Measurements from ENCODE around the gene HOXB5. TPM values are rescaled to one million over a fixed set of nuclear protein-coding genes. Genes with fewer than 3 reads are reported as not detected.

The HOXB5 gene
- total RNA-seq: under 1 TPM in 1 of 2 experiments, not detected in 1; 0.16 TPM

GRCh38 chr17:48593126-48593829 lies at the start of gene HOXB5:
HOXB5 (minus strand) TSS chr17:48593779; CDS start chr17:48593682, 97 bp downstream.
- no peaks in the 10 kb centered on the region for H3K36me3 Mint-ChIP-seq
- no peaks in the 10 kb centered on the region for H3K9me3 Mint-ChIP-seq (ENCODE audit: low read depth)
- ATAC-seq: peak; percentile 31
- peak within 1 kb of the TSS; percentile 73 for H3K4me3 Mint-ChIP-seq
- CTCF ChIA-PET: interaction anchor here (0.6 to 5.9 kb wide), 68 partner anchors 10 to 575 kb away, joined by 3 to 40 read pairs (median 4); partner anchors contain the start of genes HOXB7, HOXB9 and PRAC2
- DNase-seq: peak; percentile 52
- no peak within 1 kb of the TSS for H3K27ac Mint-ChIP-seq
- peaks cover 38% of the 10 kb centered on the region for H3K4me1 Mint-ChIP-seq
- H3K27me3 Mint-ChIP-seq: peaks cover 85% of the 10 kb centered on the region

- Mint-ChIP-seq H3K36me3 (peaks cover 8% of the 10 kb centered on the region), H3K4me3 (no peak overlapping the region), H3K27me3 (peaks cover 88% of the 10 kb centered on the region), H3K9me3 (ENCODE audit: low read depth) (no peaks in the 10 kb centered on the region), H3K4me1 (peaks cover 47% of the 10 kb centered on the region), H3K27ac (no peak overlapping the region)
- ATAC-seq: no peak
- CTCF ChIA-PET: interaction anchor here (1.2 to 13.1 kb wide), 3 partner anchors 11 to 41 kb away, joined by 3 to 190 read pairs (median 7); partner anchors contain the start of gene HOXB9
- no peak for DNase-seq
These were observed 49.5 kb upstream of the HOXB5 start for GRCh38 chr17:48642843-48643696.

- peaks cover 91% of the 10 kb centered on the region for H3K27me3 Mint-ChIP-seq
- no peaks in the 10 kb centered on the region for H3K9me3 Mint-ChIP-seq (ENCODE audit: low read depth)
- peaks cover 8% of the 10 kb centered on the region for H3K36me3 Mint-ChIP-seq
- no peak for ATAC-seq
- H3K27ac Mint-ChIP-seq: no peak overlapping the region
- H3K4me1 Mint-ChIP-seq: peaks cover 42% of the 10 kb centered on the region
- CTCF ChIA-PET: interaction anchor here (1.3 to 13.1 kb wide), 2 partner anchors 19 to 41 kb away, joined by 3 to 190 read pairs; partner anchors contain the start of gene HOXB9
- H3K4me3 Mint-ChIP-seq: peak overlapping the region; percentile 36
- DNase-seq: no peak
These were observed 48.7 kb upstream of the HOXB5 start for GRCh38 chr17:48642059-48642842.

- H3K27me3 Mint-ChIP-seq: peaks cover 95% of the 10 kb centered on the region
These were observed 48.0 kb upstream of the HOXB5 start for GRCh38 chr17:48641541-48642058.

GRCh38 chr17:48640858-48641180 lies 47.2 kb upstream of the HOXB5 start:
- CTCF ChIA-PET: interaction anchor here (1.1 to 13.1 kb wide), 4 partner anchors 18 to 48 kb away, joined by 3 to 190 read pairs (median 5); partner anchors contain the start of genes HOXB5 and HOXB9
- H3K27me3 Mint-ChIP-seq: peaks cover 99% of the 10 kb centered on the region
- peaks cover 8% of the 10 kb centered on the region for H3K36me3 Mint-ChIP-seq
- H3K9me3 Mint-ChIP-seq (ENCODE audit: low read depth): no peaks in the 10 kb centered on the region
- ATAC-seq (no peak), DNase-seq (no peak)
- no peak overlapping the region for H3K4me3 Mint-ChIP-seq
- no peak overlapping the region for H3K27ac Mint-ChIP-seq
- H3K4me1 Mint-ChIP-seq: peaks cover 44% of the 10 kb centered on the region

More at GRCh38 chr17:48641541-48642058, 48.0 kb upstream of the HOXB5 start:
- no peak overlapping the region for H3K27ac Mint-ChIP-seq
- H3K4me3 Mint-ChIP-seq: peak overlapping the region; percentile 36
- no peaks in the 10 kb centered on the region for H3K9me3 Mint-ChIP-seq (ENCODE audit: low read depth)
- H3K36me3 Mint-ChIP-seq: peaks cover 8% of the 10 kb centered on the region
- H3K4me1 Mint-ChIP-seq: peaks cover 44% of the 10 kb centered on the region
- no peak for DNase-seq
- no peak for ATAC-seq
- CTCF ChIA-PET: interaction anchor here (1.3 to 13.1 kb wide), 3 partner anchors 19 to 40 kb away, joined by 3 to 190 read pairs (median 7); partner anchors contain the start of gene HOXB9

- Mint-ChIP-seq H3K36me3 (peaks cover 6% of the 10 kb centered on the region), H3K4me1 (peaks cover 38% of the 10 kb centered on the region), H3K4me3 (no peak overlapping the region), H3K9me3 (ENCODE audit: low read depth) (no peaks in the 10 kb centered on the region), H3K27ac (no peak overlapping the region), H3K27me3 (peaks cover 99% of the 10 kb centered on the region)
- DNase-seq: no peak
- CTCF ChIA-PET: interaction anchor here (1.0 to 13.1 kb wide), 5 partner anchors 17 to 47 kb away, joined by 3 to 190 read pairs (median 3); partner anchors contain the start of genes HOXB5 and HOXB9
- no peak for ATAC-seq
These were observed 46.6 kb upstream of the HOXB5 start for GRCh38 chr17:48639982-48640857.

- Mint-ChIP-seq H3K9me3 (ENCODE audit: low read depth) (no peaks in the 10 kb centered on the region), H3K4me1 (peaks cover 34% of the 10 kb centered on the region), H3K4me3 (no peak overlapping the region), H3K27me3 (peaks cover 99% of the 10 kb centered on the region), H3K36me3 (peaks cover 4% of the 10 kb centered on the region), H3K27ac (no peak overlapping the region)
- DNase-seq (no peak), ATAC-seq (no peak)
- CTCF ChIA-PET: interaction anchor here (13.1 kb wide), 1 partner anchor 16 kb away, joined by 190 read pairs; the partner anchor contains the start of gene HOXB9
These were observed 45.6 kb upstream of the HOXB5 start for GRCh38 chr17:48639136-48639535.

GRCh38 chr17:48637323-48638260 lies 44.0 kb upstream of the HOXB5 start:
- ATAC-seq (no peak), DNase-seq (no peak)
- CTCF ChIA-PET: interaction anchor here (0.8 to 13.1 kb wide), 16 partner anchors 8 to 356 kb away, joined by 3 to 190 read pairs (median 6); partner anchors contain the start of genes HOXB5 and HOXB9
- Mint-ChIP-seq H3K27ac (no peak overlapping the region), H3K27me3 (peaks cover 96% of the 10 kb centered on the region), H3K4me1 (peaks cover 30% of the 10 kb centered on the region), H3K9me3 (ENCODE audit: low read depth) (no peaks in the 10 kb centered on the region), H3K36me3 (peaks cover 6% of the 10 kb centered on the region), H3K4me3 (no peak overlapping the region)

GRCh38 chr17:48636177-48637018 lies 42.8 kb upstream of the HOXB5 start:
- Mint-ChIP-seq H3K27me3 (peaks cover 88% of the 10 kb centered on the region), H3K36me3 (peaks cover 4% of the 10 kb centered on the region), H3K4me1 (peaks cover 34% of the 10 kb centered on the region), H3K4me3 (no peak overlapping the region), H3K27ac (no peak overlapping the region), H3K9me3 (ENCODE audit: low read depth) (no peaks in the 10 kb centered on the region)
- DNase-seq: peak; percentile 87
- peak; percentile 72 for ATAC-seq
- CTCF ChIA-PET: interaction anchor here (0.6 to 13.1 kb wide), 39 partner anchors 9 to 539 kb away, joined by 3 to 190 read pairs (median 4); partner anchors contain the start of genes ATP5MC1, HOXB13, HOXB5 and HOXB9

GRCh38 chr17:48634493-48635208 lies 41.1 kb upstream of the HOXB5 start:
- no peak overlapping the region for H3K27ac Mint-ChIP-seq
- peaks cover 4% of the 10 kb centered on the region for H3K36me3 Mint-ChIP-seq
- peaks cover 84% of the 10 kb centered on the region for H3K27me3 Mint-ChIP-seq
- H3K4me1 Mint-ChIP-seq: peaks cover 36% of the 10 kb centered on the region
- H3K9me3 Mint-ChIP-seq (ENCODE audit: low read depth): no peaks in the 10 kb centered on the region
- no peak overlapping the region for H3K4me3 Mint-ChIP-seq
- DNase-seq (no peak), ATAC-seq (no peak)
- CTCF ChIA-PET: interaction anchor here (1.0 to 13.1 kb wide), 8 partner anchors 10 to 244 kb away, joined by 3 to 190 read pairs (median 6); partner anchors contain the start of genes HOXB8 and HOXB9

Data from activated CD8-positive, alpha-beta memory T cell treated with anti-CD3 and anti-CD28 coated beads, Interleukin-2, amount 10 ng/mL, durations not matched to agents 7 days and 5 days (primary cell).